Neural crest cell (in vitro differentiated cells): Measurements from ENCODE around the gene RPH3AL. TPM values are rescaled to one million over a fixed set of nuclear protein-coding genes. Genes with fewer than 3 reads are reported as not detected.

Source experiments
- DNase-seq: peaks from one replicate; pipeline ENCODE4 v3.0.0; 2021; ENCODE audit warnings: low read depth, mixed read lengths, low spot score
- H3K27ac Mint-ChIP-seq: one replicate; pipeline ENCODE4 v1.8.0; 2021; ENCODE audit warnings: mild to moderate bottlenecking, mixed read lengths; ENCODE audit not compliant: unreplicated experiment
- H3K27me3 Mint-ChIP-seq: 2 replicates; pipeline ENCODE4 v1.8.0; 2021; ENCODE audit warnings: low read depth, mild to moderate bottlenecking, mixed read lengths
- H3K36me3 Mint-ChIP-seq: 2 replicates; pipeline ENCODE4 v1.8.0; 2021; ENCODE audit warnings: low read depth, mild to moderate bottlenecking, mixed read lengths
- H3K4me1 Mint-ChIP-seq: 2 replicates; pipeline ENCODE4 v1.8.0; 2021; ENCODE audit warnings: mixed read lengths
- H3K4me3 Mint-ChIP-seq: one replicate; pipeline ENCODE4 v1.8.0; 2021; ENCODE audit warnings: mild to moderate bottlenecking, mixed read lengths
- H3K9me3 Mint-ChIP-seq: 2 replicates; pipeline ENCODE4 v1.8.0; 2021; ENCODE audit warnings: mixed read lengths
- CTCF ChIP-seq: fragments of 200-600 bp; sonication (generic); conservative IDR thresholded peaks from 2 replicates; pipeline ENCODE4 v1.5.0; 2021; ENCODE audit warnings: antibody characterized with exemption, mild to moderate bottlenecking
- total RNA-seq: library from RNA; stranded (reverse); gene quantifications from 2 replicates; pipeline ENCODE4 v1.2.1, GENCODE V29; 2021

The RPH3AL gene
- total RNA-seq, 1 donor from 2014 or later, result 1.9 TPM

GRCh38 chr17:386141-386876 lies 33.7 kb upstream of the RPH3AL start:
- DNase-seq, result peak; percentile 74
- TF ChIP-seq CTCF, result peak; percentile 71
- peaks cover 48% of the 10 kb centered on the region for H3K27me3 Mint-ChIP-seq
- H3K36me3 Mint-ChIP-seq, result no peaks in the 10 kb centered on the region
- H3K4me1 Mint-ChIP-seq, result peaks cover 41% of the 10 kb centered on the region
- no peaks in the 10 kb centered on the region for H3K9me3 Mint-ChIP-seq
- peak overlapping the region; percentile 88 for H3K4me3 Mint-ChIP-seq
- peak overlapping the region; percentile 13 for H3K27ac Mint-ChIP-seq

GRCh38 chr17:385836-386140 lies 33.2 kb upstream of the RPH3AL start:
- no peak overlapping the region for H3K27ac Mint-ChIP-seq
- peaks cover 48% of the 10 kb centered on the region for H3K27me3 Mint-ChIP-seq
- no peak for TF ChIP-seq CTCF
- peaks cover 42% of the 10 kb centered on the region for H3K4me1 Mint-ChIP-seq
- no peaks in the 10 kb centered on the region for H3K36me3 Mint-ChIP-seq
- no peak for DNase-seq
- no peaks in the 10 kb centered on the region for H3K9me3 Mint-ChIP-seq
- H3K4me3 Mint-ChIP-seq, result no peak overlapping the region

- DNase-seq, result no peak
- no peaks in the 10 kb centered on the region for H3K36me3 Mint-ChIP-seq
- no peak for TF ChIP-seq CTCF
- peaks cover 42% of the 10 kb centered on the region for H3K4me1 Mint-ChIP-seq
- H3K4me3 Mint-ChIP-seq, result no peak overlapping the region
- H3K27ac Mint-ChIP-seq, result no peak overlapping the region
- H3K9me3 Mint-ChIP-seq, result no peaks in the 10 kb centered on the region
- H3K27me3 Mint-ChIP-seq, result peaks cover 48% of the 10 kb centered on the region
These were observed 32.7 kb upstream of the RPH3AL start for GRCh38 chr17:385178-385835.

GRCh38 chr17:384622-385177 lies 32.1 kb upstream of the RPH3AL start:
- no peak for DNase-seq
- H3K4me1 Mint-ChIP-seq, result peaks cover 42% of the 10 kb centered on the region
- H3K9me3 Mint-ChIP-seq, result no peaks in the 10 kb centered on the region
- TF ChIP-seq CTCF, result no peak
- no peak overlapping the region for H3K27ac Mint-ChIP-seq
- H3K4me3 Mint-ChIP-seq, result peak overlapping the region; percentile 64
- H3K36me3 Mint-ChIP-seq, result no peaks in the 10 kb centered on the region
- H3K27me3 Mint-ChIP-seq, result peaks cover 52% of the 10 kb centered on the region

GRCh38 chr17:383771-384621 lies 31.4 kb upstream of the RPH3AL start:
- Mint-ChIP-seq H3K27me3 (peaks cover 54% of the 10 kb centered on the region), H3K36me3 (no peaks in the 10 kb centered on the region), H3K9me3 (no peaks in the 10 kb centered on the region), H3K4me1 (peaks cover 42% of the 10 kb centered on the region), H3K27ac (no peak overlapping the region), H3K4me3 (peak overlapping the region; percentile 64)
- no peak for TF ChIP-seq CTCF
- no peak for DNase-seq
